ENCODE results near the gene RBPJL. TPM values are rescaled to one million over a fixed set of nuclear protein-coding genes. Genes with fewer than 3 reads are reported as not detected.

RBPJL gene
- total RNA-seq, 1 experiment from 2014 or later = not detected

- Histone ChIP-seq H3K9me2 (ENCODE audit: insufficient read depth) (no peaks in the 10 kb centered on the region), H3K79me2 (ENCODE audit: insufficient read depth, low read length) (no peaks in the 10 kb centered on the region), H3K27ac (ENCODE audit: low read depth, low read length) (no peak overlapping the region), H3K4me1 (ENCODE audit: control insufficient read depth in 1 of 2, insufficient read depth in 2 of 2, low read length in 2 of 2) (peaks cover 0 to 12% of the 10 kb centered on the region in 2 experiments; a peak in 2 of 4 replicates), H3K36me3 (ENCODE audit: control insufficient read depth in 1 of 2, insufficient read depth in 2 of 2, low read length in 2 of 2) (no peaks in the 10 kb centered on the region), H4K20me1 (ENCODE audit: insufficient read depth) (no peaks in the 10 kb centered on the region), H3K4me3 (replicated peaks in 1 of 2; ENCODE audit: low read depth in 1 of 2, low read length in 2 of 2) (no peak overlapping the region), H3K4me2 (ENCODE audit: low read length) (no peak overlapping the region), H2AFZ (ENCODE audit: low read depth, low read length, poor library complexity, severe bottlenecking) (no peak overlapping the region), H3K27me3 (ENCODE audit: insufficient read depth, low read length) (no peaks in the 10 kb centered on the region), H3K9ac (ENCODE audit: low read length) (no peak overlapping the region), H3K9me3 (ENCODE audit: control insufficient read depth in 1 of 2, insufficient read depth in 1 of 2, low read depth in 1 of 2, low read length in 2 of 2) (peaks cover 0 to 3% of the 10 kb centered on the region in 2 experiments; a peak in 1 of 4 replicates)
- CTCF ChIA-PET = interaction anchor here (0.9 to 5.4 kb wide), 11 partner anchors 9 to 280 kb away, joined by 3 to 30 read pairs (median 5); no protein-coding TSS in a partner anchor
- intact Hi-C loops (cut with micrococcal nuclease) = loop anchor here (2.0 kb wide), 3 partner anchors 153 to 281 kb away; no protein-coding TSS in a partner anchor
- RAD21 ChIA-PET (ENCODE audit: low non-redundant PET in 1 of 2, low total read pairs in 2 of 2, uncharacterized antibody in 2 of 2, unreplicated experiment in 2 of 2) = interaction anchor here (1.7 to 1.9 kb wide), 3 partner anchors 153 to 248 kb away, joined by 5 to 9 read pairs (median 6); no protein-coding TSS in a partner anchor
- no peak for TF ChIP-seq SP1 (IDR thresholded peaks at IDR 0.05; ENCODE audit: low read depth)
- TF ChIP-seq ATF3 (IDR thresholded peaks at IDR 0.05) = no peak
- TF ChIP-seq POLR2AphosphoS5 (IDR thresholded peaks at IDR 0.05; ENCODE audit: low read depth, low read length) = no peak
- TF ChIP-seq CTCF (IDR thresholded peaks at IDR 0.05 in 2 of 3, conservative IDR thresholded peaks at IDR 0.05 in 1 of 3; ENCODE audit: borderline replicate concordance in 1 of 3, insufficient read depth in 1 of 3, low read depth in 2 of 3, low read length in 2 of 3) = no peak
- TF ChIP-seq EZH2phosphoT487 (IDR thresholded peaks at IDR 0.05; ENCODE audit: borderline replicate concordance) = no peak
- TF ChIP-seq ZFX (IDR thresholded peaks at IDR 0.05) = no peak
- DNase-seq (ENCODE audit: low read depth, low spot score) (no peak), ATAC-seq (no peak)
- no TSS peak for BruUV-seq (replicated peaks)
- POLR2A ChIA-PET = interaction anchor here (1.9 kb wide), 1 partner anchor 9 kb away, joined by 6 read pairs; no protein-coding TSS in a partner anchor
These were observed 15.1 kb upstream of the RBPJL start for GRCh38 chr20:45291526-45291925.

- CTCF ChIA-PET = interaction anchor here (0.7 to 5.4 kb wide), 12 partner anchors 8 to 479 kb away, joined by 3 to 30 read pairs (median 4); no protein-coding TSS in a partner anchor
- TF ChIP-seq SIN3A (IDR thresholded peaks at IDR 0.05; ENCODE audit: low read depth) (no peak), EGR1 (IDR thresholded peaks at IDR 0.05; ENCODE audit: low read depth) (no peak), TCF7L2 (IDR thresholded peaks at IDR 0.05; ENCODE audit: borderline replicate concordance, extremely low read depth, insufficient read depth, insufficient read length) (no peak), REST (IDR thresholded peaks at IDR 0.05; ENCODE audit: low read depth) (no peak), ZFX (IDR thresholded peaks at IDR 0.05) (no peak), POLR2AphosphoS5 (IDR thresholded peaks at IDR 0.05; ENCODE audit: low read depth, low read length) (no peak), CEBPB (IDR thresholded peaks at IDR 0.05; ENCODE audit: low read depth) (no peak), CBX3 (IDR thresholded peaks at IDR 0.05; ENCODE audit: low read depth) (no peak), MAX (IDR thresholded peaks at IDR 0.05) (no peak)
These were observed 14.3 kb upstream of the RBPJL start for GRCh38 chr20:45292343-45292742.

More at GRCh38 chr20:45292343-45292742, 14.3 kb upstream of the RBPJL start:
- Histone ChIP-seq H3K4me3 (replicated peaks in 1 of 2; ENCODE audit: low read depth in 1 of 2, low read length in 2 of 2) (no peak overlapping the region), H3K27ac (ENCODE audit: low read depth, low read length) (no peak overlapping the region), H3K36me3 (ENCODE audit: control insufficient read depth in 1 of 2, insufficient read depth in 2 of 2, low read length in 2 of 2) (no peaks in the 10 kb centered on the region), H3K4me2 (ENCODE audit: low read length) (no peak overlapping the region), H2AFZ (ENCODE audit: low read depth, low read length, poor library complexity, severe bottlenecking) (no peak overlapping the region), H3K27me3 (ENCODE audit: insufficient read depth, low read length) (no peaks in the 10 kb centered on the region), H3K9me3 (ENCODE audit: control insufficient read depth in 1 of 2, insufficient read depth in 1 of 2, low read depth in 1 of 2, low read length in 2 of 2) (peaks cover 0 to 3% of the 10 kb centered on the region in 2 experiments; a peak in 1 of 4 replicates), H3K9me2 (ENCODE audit: insufficient read depth) (no peaks in the 10 kb centered on the region), H3K79me2 (ENCODE audit: insufficient read depth, low read length) (no peaks in the 10 kb centered on the region), H4K20me1 (ENCODE audit: insufficient read depth) (no peaks in the 10 kb centered on the region), H3K4me1 (ENCODE audit: control insufficient read depth in 1 of 2, insufficient read depth in 2 of 2, low read length in 2 of 2) (peaks cover 0 to 12% of the 10 kb centered on the region in 2 experiments; a peak in 2 of 4 replicates), H3K9ac (ENCODE audit: low read length) (no peak overlapping the region)
- no peak for ATAC-seq
- ChIA-PET POLR2A (interaction anchor here (1.9 kb wide), 1 partner anchor 8 kb away, joined by 6 read pairs; no protein-coding TSS in a partner anchor), RAD21 (ENCODE audit: low non-redundant PET in 1 of 2, low total read pairs in 2 of 2, uncharacterized antibody in 2 of 2, unreplicated experiment in 2 of 2) (no interaction called here)
- no TSS peak for BruUV-seq (replicated peaks)
- no peak for DNase-seq (ENCODE audit: low read depth, low spot score)
- intact Hi-C loops (cut with micrococcal nuclease) = no loop called here
